HepG2 (cell line): ENCODE measurements around the gene FGF19. TPM values are rescaled to one million over a fixed set of nuclear protein-coding genes. Genes with fewer than 3 reads are reported as not detected.

ENCODE experiments used
- FOXA3 ChIP-seq: IDR thresholded peaks from 2 replicates; pipeline ENCODE4 v1.6.1; 2016; ENCODE audit warnings: missing genetic modification reagents, missing compliant biosample characterization
- IRX3 ChIP-seq: sonication (generic); formaldehyde crosslinking; IDR thresholded peaks from 2 replicates; pipeline ENCODE4 v1.8.1; 2023; ENCODE audit warnings: mild to moderate bottlenecking, low read depth, missing genetic modification reagents, borderline replicate concordance
- PCBP1 ChIP-seq: fragments of 200-400 bp; formaldehyde crosslinking; IDR thresholded peaks from 2 replicates; pipeline ENCODE4 v1.6.1; 2017; ENCODE audit warnings: mild to moderate bottlenecking, low read depth, low read length, borderline replicate concordance
- SNAI1 ChIP-seq: sonication (generic); formaldehyde crosslinking; IDR thresholded peaks from 2 replicates; pipeline ENCODE4 v1.5.0; 2020; ENCODE audit warnings: mild to moderate bottlenecking, missing genetic modification reagents, borderline replicate concordance
- SP2 ChIP-seq: sonication (generic); formaldehyde crosslinking; IDR thresholded peaks from 2 replicates; pipeline ENCODE4 v1.5.1; 2020; ENCODE audit warnings: mild to moderate bottlenecking, missing genetic modification reagents
- TERF1 ChIP-seq: sonication (generic); formaldehyde crosslinking; IDR thresholded peaks from 2 replicates; pipeline ENCODE4 v1.8.0; 2022; ENCODE audit warnings: mild to moderate bottlenecking, missing genetic modification reagents, moderate library complexity
- ZBTB43 ChIP-seq: sonication (generic); formaldehyde crosslinking; conservative IDR thresholded peaks from 2 replicates; pipeline ENCODE4 v1.4.0; 2020; ENCODE audit warnings: missing genetic modification reagents
- ZFP36L1 ChIP-seq: sonication (generic); formaldehyde crosslinking; IDR thresholded peaks from 2 replicates; pipeline ENCODE4 v1.8.0; 2022; ENCODE audit warnings: mild to moderate bottlenecking, missing genetic modification reagents, moderate library complexity
- ZFP62 ChIP-seq: sonication (generic); formaldehyde crosslinking; IDR thresholded peaks from 2 replicates; pipeline ENCODE4 v1.4.0; 2020; ENCODE audit warnings: missing genetic modification reagents
- ZKSCAN5 ChIP-seq: sonication (generic); formaldehyde crosslinking; IDR thresholded peaks from 2 replicates; pipeline ENCODE4 v1.5.1; 2020; ENCODE audit warnings: mild to moderate bottlenecking, missing genetic modification reagents
- ZNF138 ChIP-seq: sonication (generic); formaldehyde crosslinking; IDR thresholded peaks from 2 replicates; pipeline ENCODE4 v1.5.0; 2020; ENCODE audit warnings: mild to moderate bottlenecking, low read depth, missing genetic modification reagents
- ZNF296 ChIP-seq: sonication (generic); formaldehyde crosslinking; conservative IDR thresholded peaks from 2 replicates; pipeline ENCODE4 v1.5.0; 2020; ENCODE audit warnings: mild to moderate bottlenecking, missing genetic modification reagents
- ZNF407 ChIP-seq: sonication (generic); formaldehyde crosslinking; IDR thresholded peaks from one replicate; pipeline ENCODE4 v1.5.1; 2020; ENCODE audit warnings: mild to moderate bottlenecking, missing genetic modification reagents; ENCODE audit errors: not compliant biosample characterization
- ZNF615 ChIP-seq: sonication (generic); formaldehyde crosslinking; IDR thresholded peaks from 2 replicates; pipeline ENCODE4 v1.5.0; 2020; ENCODE audit warnings: mild to moderate bottlenecking, missing genetic modification reagents, borderline replicate concordance
- ZNF790 ChIP-seq: sonication (generic); formaldehyde crosslinking; IDR thresholded peaks from 2 replicates; pipeline ENCODE4 v1.8.0; 2022; ENCODE audit warnings: missing genetic modification reagents, mild to moderate bottlenecking, borderline replicate concordance
- ZSCAN29 ChIP-seq: sonication (generic); formaldehyde crosslinking; conservative IDR thresholded peaks from 2 replicates; pipeline ENCODE4 v1.4.0; 2020; ENCODE audit warnings: mild to moderate bottlenecking, missing genetic modification reagents
- polyA plus RNA-seq, 8 experiments: library from polyadenylated mRNA; depleted of rRNA in 3 of 8; stranded (reverse) in 7 of 8; unstranded in 1 of 8; fragments of >200 nt; fragmentation: Illumina TruSeq in 4 of 8; extraction: Trizol in 4 of 8; gene quantifications; 2 replicates each; pipeline versions ENCODE4 v1.2.1 to v1.2.3, GENCODE V29; 2011 to 2016; ENCODE audit warnings: low read depth in 4 of 8, missing spikeins in 1 of 8, mixed read lengths in 1 of 8; ENCODE audit not compliant: insufficient read depth in 1 of 8
- total RNA-seq, 5 experiments: library from RNA; depleted of rRNA; stranded (reverse); fragments of >200 nt; fragmentation: Illumina TruSeq; extraction: Trizol; gene quantifications; 2 replicates each; pipeline ENCODE4 v1.2.3, GENCODE V29; 2016; ENCODE audit warnings: low read depth in 1 of 5

The FGF19 gene
- total and polyA plus RNA-seq, 2 of the 13 experiments (the other 11 are each of a cell fraction or from before 2014, with no cell fraction given): 0.07 TPM; not detected in 1

GRCh38 chr11:69700278-69701140 is 3.3 kb downstream of the FGF19 start (continued):
- TF ChIP-seq ZNF407 (CRISPR knock-in tag) (no peak), ZNF296 (CRISPR knock-in tag) (peak; percentile 85; the same call in 1 of the 2 replicates), FOXA3 (CRISPR knock-in tag) (peak; percentile 52; the same call in 1 of the 2 replicates), ZNF615 (CRISPR knock-in tag) (no peak), SP2 (CRISPR knock-in tag) (no peak), ZFP62 (CRISPR knock-in tag) (no peak), ZNF138 (CRISPR knock-in tag) (no peak), ZKSCAN5 (no peak), ZSCAN29 (no peak), TERF1 (CRISPR knock-in tag) (no peak), ZBTB43 (CRISPR knock-in tag) (no peak), PCBP1 (no peak), ZNF790 (no peak), IRX3 (CRISPR knock-in tag) (no peak), ZFP36L1 (CRISPR knock-in tag) (no peak), SNAI1 (CRISPR knock-in tag) (0 out of 2 replicates have a peak, but pooled peaks have one; percentile 50)
